ENCODE measurements around the gene EPS8L3. TPM values are rescaled to one million over a fixed set of nuclear protein-coding genes. Genes with fewer than 3 reads are reported as not detected.
A peak's percentile ranks its signal among the peaks of the same experiment; 100 is the strongest.
"Not testable (repeated sequence)": the region's sequence is repeated elsewhere in the genome, so short reads cannot be mapped to it uniquely, and the experiment has no call there.

EPS8L3 gene
- total and polyA plus RNA-seq, 9 of the 15 experiments (the other 6 are each of a cell fraction or from before 2014, with no cell fraction given), result 0.09 to 0.42 (median 0.14) TPM; not detected in 5

- H3K4me3 ChIP-seq; H2AFZ ChIP-seq (ENCODE audit: low read depth, low read length); POLR2A ChIA-PET; BruUV-seq (replicated peaks); FAIRE-seq; H3K27ac ChIP-seq (ENCODE audit: extremely low read depth, low read depth, low read length); H3K79me2 ChIP-seq (ENCODE audit: control insufficient read depth, insufficient read depth, low read length); H3K9me3 ChIP-seq (replicated peaks; ENCODE audit: control insufficient read depth, insufficient read depth, low read depth, low read length); CTCF ChIA-PET (ENCODE audit: low intra/inter-chr PET ratio); H3K9me1 ChIP-seq (ENCODE audit: control insufficient read depth, insufficient read depth, low read length); H3K4me1 ChIP-seq (replicated peaks in 1 of 2; ENCODE audit: control insufficient read depth in 2 of 2, insufficient read depth in 2 of 2, low read length in 2 of 2); H3K4me2 ChIP-seq (ENCODE audit: insufficient read depth, low read length); ATAC-seq; H3K36me3 ChIP-seq (ENCODE audit: control insufficient read depth, insufficient read depth, low read length); H3K27me3 ChIP-seq (ENCODE audit: control insufficient read depth in 2 of 2, insufficient read depth in 2 of 2, low read length in 2 of 2); H3K9ac ChIP-seq (ENCODE audit: insufficient read depth in 1 of 2, low read depth in 2 of 2, low read length in 2 of 2); in situ Hi-C loops (cut with MboI); H4K20me1 ChIP-seq (replicated peaks; ENCODE audit: control insufficient read depth, insufficient read depth, low read length): not testable (repeated sequence)
- intact Hi-C loops (cut with micrococcal nuclease), result loop anchor here (5.0 kb wide), 1 partner anchor 61 kb away; no protein-coding TSS in a partner anchor
- peak; percentile 85 for TF ChIP-seq TRIM28 (IDR thresholded peaks at IDR 0.05)
- peak; percentile 77; the same call in 1 of the 2 replicates for TF ChIP-seq CBX5 (IDR thresholded peaks at IDR 0.05; ENCODE audit: borderline replicate concordance, low read depth)
- peak; percentile 91 for TF ChIP-seq ZNF445 (CRISPR knock-in tag; IDR thresholded peaks at IDR 0.05; ENCODE audit: low read depth)
- peak in 1 of 2 experiments; percentile 30; a peak in 1 of 4 replicates for TF ChIP-seq TRIM24 (IDR thresholded peaks at IDR 0.05)
- peak in 1 of 4 experiments; percentile 2 for DNase-seq (ENCODE audit: extremely low read depth in 1 of 4, low spot score in 3 of 4)
- WGBS (ENCODE audit: insufficient coverage, low coverage, missing lambda C conversion rate), result 33% methylated on average over 3 of the region's 3 CpGs
These were observed 60.8 kb downstream of the EPS8L3 start for GRCh38 chr1:109702940-109703339.

Other genes starting within 250 kb of the EPS8L3 start
Only the 7 nearest of the 11 such genes appear.
- gene GNAT2, start 144.3 kb downstream of the EPS8L3 start, total RNA-seq (2014; rRNA removed), result 0.33 TPM in 1 of 2 replicates, not detected in the other
- 0.25 and 0.29 TPM in 2 replicates for gene GNAT2, start 144.3 kb downstream of the EPS8L3 start, total RNA-seq (2014; rRNA removed; fragmentation: Illumina TruSeq; extraction: Trizol)
- gene GNAT2, start 144.3 kb downstream of the EPS8L3 start, total RNA-seq (2015; rRNA removed; fragmentation: Illumina TruSeq; extraction: Trizol), result 0.33 and 0.60 TPM in 2 replicates
- 0.16 and 0.47 TPM in 2 replicates for gene GNAT2, start 144.3 kb downstream of the EPS8L3 start, total RNA-seq (2021)
- gene GNAT2, start 144.3 kb downstream of the EPS8L3 start, polyA plus RNA-seq (2011; rRNA removed), result 0.27 and 0.32 TPM in 2 replicates
- gene GNAT2, start 144.3 kb downstream of the EPS8L3 start, polyA plus RNA-seq (2014; fragmentation: Illumina TruSeq; extraction: Trizol), result 0.52 and 0.90 TPM in 2 replicates
- gene GNAT2, start 144.3 kb downstream of the EPS8L3 start, polyA plus RNA-seq (2014; fragmentation: Nextera tagmentation; extraction: Ambion mirVana), result under 1 TPM; 0.06 to 0.22 TPM
- 0.07 TPM in 1 of 2 replicates, not detected in the other for gene GNAT2, start 144.3 kb downstream of the EPS8L3 start, polyA plus RNA-seq (2014; rRNA removed)
- gene AMPD2, start 144.1 kb downstream of the EPS8L3 start, total RNA-seq (2014; rRNA removed), result 51.0 and 57.1 TPM in 2 replicates
- gene AMPD2, start 144.1 kb downstream of the EPS8L3 start, total RNA-seq (2014; rRNA removed; fragmentation: Illumina TruSeq; extraction: Trizol), result 11.5 and 17.8 TPM in 2 replicates
- 27.1 and 28.4 TPM in 2 replicates for gene AMPD2, start 144.1 kb downstream of the EPS8L3 start, total RNA-seq (2015; rRNA removed; fragmentation: Illumina TruSeq; extraction: Trizol)
- 74.1 and 77.7 TPM in 2 replicates for gene AMPD2, start 144.1 kb downstream of the EPS8L3 start, total RNA-seq (2021)
- 28.2 and 67.7 TPM in 2 replicates for gene AMPD2, start 144.1 kb downstream of the EPS8L3 start, polyA plus RNA-seq (2011; rRNA removed)
- gene AMPD2, start 144.1 kb downstream of the EPS8L3 start, polyA plus RNA-seq (2014; fragmentation: Illumina TruSeq; extraction: Trizol), result 48.2 and 51.1 TPM in 2 replicates
- 1 to 10 TPM; 2.0 to 4.0 TPM for gene AMPD2, start 144.1 kb downstream of the EPS8L3 start, polyA plus RNA-seq (2014; fragmentation: Nextera tagmentation; extraction: Ambion mirVana)
- 43.8 and 55.6 TPM in 2 replicates for gene AMPD2, start 144.1 kb downstream of the EPS8L3 start, polyA plus RNA-seq (2014; rRNA removed)
- gene GSTM4, start 107.8 kb downstream of the EPS8L3 start, total RNA-seq (2014; rRNA removed), result 18.8 and 26.8 TPM in 2 replicates
- 21.0 and 22.2 TPM in 2 replicates for gene GSTM4, start 107.8 kb downstream of the EPS8L3 start, total RNA-seq (2014; rRNA removed; fragmentation: Illumina TruSeq; extraction: Trizol)
- 25.0 and 29.7 TPM in 2 replicates for gene GSTM4, start 107.8 kb downstream of the EPS8L3 start, total RNA-seq (2015; rRNA removed; fragmentation: Illumina TruSeq; extraction: Trizol)
- 38.8 and 41.0 TPM in 2 replicates for gene GSTM4, start 107.8 kb downstream of the EPS8L3 start, total RNA-seq (2021)
- 45.0 and 57.0 TPM in 2 replicates for gene GSTM4, start 107.8 kb downstream of the EPS8L3 start, polyA plus RNA-seq (2011; rRNA removed)
- gene GSTM4, start 107.8 kb downstream of the EPS8L3 start, polyA plus RNA-seq (2014; fragmentation: Illumina TruSeq; extraction: Trizol), result 53.4 and 56.1 TPM in 2 replicates
- 10 to 100 TPM; 30.5 to 39.2 TPM for gene GSTM4, start 107.8 kb downstream of the EPS8L3 start, polyA plus RNA-seq (2014; fragmentation: Nextera tagmentation; extraction: Ambion mirVana)
- gene GSTM4, start 107.8 kb downstream of the EPS8L3 start, polyA plus RNA-seq (2014; rRNA removed), result 38.4 and 46.2 TPM in 2 replicates
- 1.6 TPM in 2 replicates for gene GSTM2, start 95.9 kb downstream of the EPS8L3 start, total RNA-seq (2014; rRNA removed)
- gene GSTM2, start 95.9 kb downstream of the EPS8L3 start, total RNA-seq (2014; rRNA removed; fragmentation: Illumina TruSeq; extraction: Trizol), result 2.5 and 2.6 TPM in 2 replicates
- 4.2 TPM in 2 replicates for gene GSTM2, start 95.9 kb downstream of the EPS8L3 start, total RNA-seq (2015; rRNA removed; fragmentation: Illumina TruSeq; extraction: Trizol)
- gene GSTM2, start 95.9 kb downstream of the EPS8L3 start, total RNA-seq (2021), result 6.4 and 6.8 TPM in 2 replicates
- 5.4 and 11.9 TPM in 2 replicates for gene GSTM2, start 95.9 kb downstream of the EPS8L3 start, polyA plus RNA-seq (2011; rRNA removed)
- gene GSTM2, start 95.9 kb downstream of the EPS8L3 start, polyA plus RNA-seq (2014; fragmentation: Illumina TruSeq; extraction: Trizol), result 8.6 and 10.9 TPM in 2 replicates
- 10 to 100 TPM; 12.4 to 15.1 TPM for gene GSTM2, start 95.9 kb downstream of the EPS8L3 start, polyA plus RNA-seq (2014; fragmentation: Nextera tagmentation; extraction: Ambion mirVana)
- 7.6 and 7.7 TPM in 2 replicates for gene GSTM2, start 95.9 kb downstream of the EPS8L3 start, polyA plus RNA-seq (2014; rRNA removed)
- not detected in 2 replicates for gene GSTM1, start 76.1 kb downstream of the EPS8L3 start, total RNA-seq (2014; rRNA removed)
- not detected in 2 replicates for gene GSTM1, start 76.1 kb downstream of the EPS8L3 start, total RNA-seq (2014; rRNA removed; fragmentation: Illumina TruSeq; extraction: Trizol)
- gene GSTM1, start 76.1 kb downstream of the EPS8L3 start, total RNA-seq (2015; rRNA removed; fragmentation: Illumina TruSeq; extraction: Trizol), result not detected in 2 replicates
- not detected in 2 replicates for gene GSTM1, start 76.1 kb downstream of the EPS8L3 start, total RNA-seq (2021)
- gene GSTM1, start 76.1 kb downstream of the EPS8L3 start, polyA plus RNA-seq (2011; rRNA removed), result 0.14 TPM in 1 of 2 replicates, not detected in the other
- gene GSTM1, start 76.1 kb downstream of the EPS8L3 start, polyA plus RNA-seq (2014; fragmentation: Illumina TruSeq; extraction: Trizol), result not detected in 2 replicates
- not detected for gene GSTM1, start 76.1 kb downstream of the EPS8L3 start, polyA plus RNA-seq (2014; fragmentation: Nextera tagmentation; extraction: Ambion mirVana)
- gene GSTM1, start 76.1 kb downstream of the EPS8L3 start, polyA plus RNA-seq (2014; rRNA removed), result not detected in 2 replicates
- gene GSTM5, start 51.7 kb downstream of the EPS8L3 start, total RNA-seq (2014; rRNA removed), result not detected in 2 replicates
- gene GSTM5, start 51.7 kb downstream of the EPS8L3 start, total RNA-seq (2014; rRNA removed; fragmentation: Illumina TruSeq; extraction: Trizol), result not detected in 2 replicates
- gene GSTM5, start 51.7 kb downstream of the EPS8L3 start, total RNA-seq (2015; rRNA removed; fragmentation: Illumina TruSeq; extraction: Trizol), result not detected in 2 replicates
- gene GSTM5, start 51.7 kb downstream of the EPS8L3 start, total RNA-seq (2021), result not detected in 2 replicates
- gene GSTM5, start 51.7 kb downstream of the EPS8L3 start, polyA plus RNA-seq (2011; rRNA removed), result not detected in 2 replicates
- not detected in 2 replicates for gene GSTM5, start 51.7 kb downstream of the EPS8L3 start, polyA plus RNA-seq (2014; fragmentation: Illumina TruSeq; extraction: Trizol)
- not detected for gene GSTM5, start 51.7 kb downstream of the EPS8L3 start, polyA plus RNA-seq (2014; fragmentation: Nextera tagmentation; extraction: Ambion mirVana)
- gene GSTM5, start 51.7 kb downstream of the EPS8L3 start, polyA plus RNA-seq (2014; rRNA removed), result not detected in 2 replicates
- 2.3 and 4.3 TPM in 2 replicates for gene GSTM3, start 22.9 kb downstream of the EPS8L3 start, total RNA-seq (2014; rRNA removed)
- 5.5 and 7.2 TPM in 2 replicates for gene GSTM3, start 22.9 kb downstream of the EPS8L3 start, total RNA-seq (2014; rRNA removed; fragmentation: Illumina TruSeq; extraction: Trizol)
- 4.1 and 4.5 TPM in 2 replicates for gene GSTM3, start 22.9 kb downstream of the EPS8L3 start, total RNA-seq (2015; rRNA removed; fragmentation: Illumina TruSeq; extraction: Trizol)
- gene GSTM3, start 22.9 kb downstream of the EPS8L3 start, total RNA-seq (2021), result 3.9 and 5.7 TPM in 2 replicates
- 17.5 and 22.3 TPM in 2 replicates for gene GSTM3, start 22.9 kb downstream of the EPS8L3 start, polyA plus RNA-seq (2011; rRNA removed)
- gene GSTM3, start 22.9 kb downstream of the EPS8L3 start, polyA plus RNA-seq (2014; fragmentation: Illumina TruSeq; extraction: Trizol), result 8.9 and 9.5 TPM in 2 replicates
- 10 to 100 TPM; 23.1 to 24.5 TPM for gene GSTM3, start 22.9 kb downstream of the EPS8L3 start, polyA plus RNA-seq (2014; fragmentation: Nextera tagmentation; extraction: Ambion mirVana)
- 8.9 and 9.4 TPM in 2 replicates for gene GSTM3, start 22.9 kb downstream of the EPS8L3 start, polyA plus RNA-seq (2014; rRNA removed)